Motor neuron (in vitro differentiated cells): ENCODE measurements around the gene CEBPE. TPM values are rescaled to one million over a fixed set of nuclear protein-coding genes. Genes with fewer than 3 reads are reported as not detected.
A peak's percentile ranks its signal among the peaks of the same experiment; 100 is the strongest.

Experiments
- ATAC-seq, 8 experiments: fragments of 200-7000 bp; cut with Tn5 transposase; replicated peaks in 6 of 8; 2 replicates each; pipeline ENCODE4 v1.8.0; 2021; ENCODE audit warnings: mild to moderate bottlenecking in 8 of 8, moderate library complexity in 8 of 8
- H3K27ac ChIP-seq, 2 donors: fragments of 250-450 bp; sonication (Bioruptor Pico); 2 replicates each; pipeline ENCODE4 v1.9.0; 2021; ENCODE audit warnings: antibody characterized with exemption in 2 of 2, mild to moderate bottlenecking in 2 of 2, moderate library complexity in 1 of 2
- H3K4me1 ChIP-seq, 2 donors: fragments of 250-450 bp; sonication (Bioruptor Pico); replicated peaks in 1 of 2; 2 replicates each; pipeline ENCODE4 v1.6.1; 2021; ENCODE audit warnings: antibody characterized with exemption in 2 of 2, mild to moderate bottlenecking in 2 of 2, moderate library complexity in 1 of 2
- H3K4me3 ChIP-seq, 5 donors: fragments of 250-450 bp; sonication (Bioruptor Pico); 2 replicates each; pipeline ENCODE4 v1.9.0; 2021; ENCODE audit warnings: antibody characterized with exemption in 5 of 5, mild to moderate bottlenecking in 5 of 5, moderate library complexity in 4 of 5
- WGBS, 10 experiments: fragments of 450-650 bp; shearing (Covaris generic); methylation state at CpG; one replicate each; pipeline ENCODE4 v1.0.0; 2022; 5-methylcytosine and 5-hydroxymethylcytosine counted together
- in situ Hi-C, 9 experiments: fragments of 400-800 bp; cut with MboI; loops; one replicate each; pipeline ENCODE4 v1.15.0; 2021; ENCODE audit warnings: low sequenced_read_pairs in 9 of 9, low pct_unique_long_range_greater_than_20kb in 2 of 9; ENCODE audit not compliant: unreplicated experiment in 9 of 9
- total RNA-seq, 8 experiments: library from RNA; unstranded; fragments of 300-600 nt; gene quantifications; 2 replicates each; pipeline versions ENCODE4 v1.2.3 to v1.2.4, GENCODE V29; 2022

The CEBPE gene
- total RNA-seq, 8 experiments from 2014 or later, result 0.52 to 1.6 TPM; not detected in 6

GRCh38 chr14:23093104-23093503 lies 26.0 kb downstream of the CEBPE start:
- in situ Hi-C loops, result no loop called here
- H3K27ac ChIP-seq, result no peak overlapping the region
- no peak for ATAC-seq
- no peak overlapping the region for H3K4me3 ChIP-seq
- 62 to 100% (median 95%) methylated on average over 1 to 2 of the region's 2 CpGs; no CpG with 5 or more reads in 2 of the 10 experiments for WGBS, 10 experiments
- peaks cover 10 to 13% of the 10 kb centered on the region in 2 donors for H3K4me1 ChIP-seq

GRCh38 chr14:23091294-23092225 lies 27.5 kb downstream of the CEBPE start:
- Histone ChIP-seq H3K4me1 (peaks cover 9 to 10% of the 10 kb centered on the region in 2 donors), H3K4me3 (no peak overlapping the region), H3K27ac (no peak overlapping the region)
- no peak for ATAC-seq
- in situ Hi-C loops, result no loop called here
- 60 to 100% (median 94%) methylated on average over 1 to 12 of the region's 12 CpGs; no CpG with 5 or more reads in 1 of the 10 experiments for WGBS, 10 experiments

GRCh38 chr14:23090254-23090636 lies 28.8 kb downstream of the CEBPE start:
- ATAC-seq, result no peak
- H3K27ac ChIP-seq, result no peak overlapping the region
- 61 to 100% (median 90%) methylated on average over 1 to 4 of the region's 4 CpGs; no CpG with 5 or more reads in 3 of the 10 experiments for WGBS, 10 experiments
- in situ Hi-C loops, result no loop called here
- H3K4me1 ChIP-seq, result peaks cover 7 to 9% of the 10 kb centered on the region in 2 donors
- H3K4me3 ChIP-seq, result no peak overlapping the region

DNA sequence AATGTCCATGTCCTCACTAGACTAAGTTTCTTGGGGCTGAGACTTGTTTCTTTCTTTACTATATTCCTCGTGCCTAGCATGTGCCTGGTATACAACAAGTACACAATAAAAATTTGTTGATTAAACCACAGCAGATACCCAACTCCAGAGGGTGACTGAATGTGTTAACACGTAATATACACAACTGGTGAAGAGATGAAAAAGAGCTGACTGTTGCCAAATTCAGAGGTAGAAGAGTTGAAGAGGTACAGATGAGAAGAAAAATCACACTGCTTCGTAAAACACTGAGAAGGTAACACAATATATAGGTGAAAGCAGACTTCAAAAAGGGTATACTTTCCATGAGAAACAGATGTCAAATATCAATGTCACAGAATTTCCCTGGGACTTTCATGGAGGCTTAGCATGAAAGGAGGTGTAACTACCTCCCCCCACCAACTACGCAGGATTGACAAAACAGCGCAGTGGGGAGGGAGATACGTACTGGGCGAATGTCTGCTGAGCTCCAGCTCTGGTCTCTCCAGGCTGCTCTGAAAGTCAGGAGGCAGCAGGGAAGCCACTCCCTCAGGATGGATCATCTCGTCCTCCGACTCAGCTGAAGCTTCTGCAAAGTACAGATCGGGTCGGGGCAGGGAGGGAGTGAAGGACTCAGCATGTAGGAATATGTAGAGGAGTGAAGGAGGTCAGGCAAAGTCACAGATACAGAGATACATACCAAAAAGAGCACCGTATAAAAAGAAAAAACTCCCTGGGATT lies 29.4 kb downstream of the CEBPE start:
- in situ Hi-C loops, result no loop called here
- H3K4me3 ChIP-seq, result no peak overlapping the region
- 54 to 98% (median 92%) methylated on average over 3 to 12 of the region's 12 CpGs for WGBS, 10 experiments
- peaks cover 7 to 9% of the 10 kb centered on the region in 2 donors for H3K4me1 ChIP-seq
- no peak overlapping the region for H3K27ac ChIP-seq
- peak in 1 of 8 experiments; percentile 3 for ATAC-seq

GRCh38 chr14:23086565-23086964 lies 32.5 kb downstream of the CEBPE start:
- WGBS, 10 experiments, result 86 to 100% (median 100%) methylated on average over 1 of the region's 1 CpG; no CpG with 5 or more reads in 6 of the 10 experiments
- Histone ChIP-seq H3K4me1 (no peaks in the 10 kb centered on the region), H3K27ac (no peak overlapping the region), H3K4me3 (no peak overlapping the region)
- in situ Hi-C loops, result no loop called here
- no peak for ATAC-seq

GRCh38 chr14:23085458-23085857 lies 33.6 kb downstream of the CEBPE start:
- in situ Hi-C loops, result no loop called here
- peak in 1 of 8 experiments; percentile 46 for ATAC-seq
- WGBS, 10 experiments, result 36 to 100% (median 89%) methylated on average over 1 to 3 of the region's 3 CpGs; no CpG with 5 or more reads in 1 of the 10 experiments
- no peaks in the 10 kb centered on the region for H3K4me1 ChIP-seq
- no peak overlapping the region for H3K27ac ChIP-seq
- no peak overlapping the region for H3K4me3 ChIP-seq

GRCh38 chr14:23080474-23080873 lies 38.6 kb downstream of the CEBPE start:
- no peak overlapping the region for H3K27ac ChIP-seq
- H3K4me1 ChIP-seq, result no peaks in the 10 kb centered on the region
- in situ Hi-C loops, result no loop called here
- no peak for ATAC-seq
- H3K4me3 ChIP-seq, result no peak overlapping the region
- WGBS, 10 experiments, result 88 to 100% (median 100%) methylated on average over 1 of the region's 1 CpG; no CpG with 5 or more reads in 1 of the 10 experiments

DNA sequence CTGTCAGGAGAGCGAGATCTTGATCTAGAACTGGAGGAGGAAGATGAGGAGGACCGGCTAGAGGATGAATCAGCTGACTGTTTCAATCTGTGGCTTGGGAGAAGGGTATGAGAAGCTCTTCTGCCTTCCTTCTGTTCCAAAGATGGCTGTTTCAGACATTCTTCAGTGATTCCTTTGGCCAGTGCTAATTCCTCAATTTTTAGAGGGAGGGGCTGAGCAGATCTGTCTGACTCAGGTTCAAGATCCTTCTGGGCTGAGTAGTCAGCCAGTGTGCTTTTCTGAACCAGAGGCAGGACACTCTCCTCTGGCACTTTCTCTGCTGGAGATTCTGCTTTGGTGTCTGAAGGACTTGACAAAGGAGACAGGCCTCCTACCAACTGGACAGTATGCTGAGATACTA lies 39.3 kb downstream of the CEBPE start:
- Histone ChIP-seq H3K27ac (no peak overlapping the region), H3K4me3 (no peak overlapping the region), H3K4me1 (no peaks in the 10 kb centered on the region)
- in situ Hi-C loops, result no loop called here
- no peak for ATAC-seq
- 20 to 100% (median 73%) methylated on average over 1 to 2 of the region's 2 CpGs; no CpG with 5 or more reads in 5 of the 10 experiments for WGBS, 10 experiments

GRCh38 chr14:23078692-23079116 lies 40.4 kb downstream of the CEBPE start:
- no peak overlapping the region for H3K27ac ChIP-seq
- WGBS, 10 experiments, result 0 to 88% (median 56%) methylated on average over 1 of the region's 2 CpGs; no CpG with 5 or more reads in 6 of the 10 experiments
- in situ Hi-C loops, result no loop called here

GRCh38 chr14:23077962-23078361 lies 41.1 kb downstream of the CEBPE start:
- in situ Hi-C loops, result no loop called here
- Histone ChIP-seq H3K4me1 (no peaks in the 10 kb centered on the region), H3K4me3 (no peak overlapping the region), H3K27ac (no peak overlapping the region)
- WGBS, 10 experiments, result 57 to 100% (median 82%) methylated on average over 2 to 5 of the region's 5 CpGs; no CpG with 5 or more reads in 3 of the 10 experiments
- ATAC-seq, result no peak

More at GRCh38 chr14:23078692-23079116, 40.4 kb downstream of the CEBPE start:
- peak in 5 of 8 experiments; percentile 18 to 99 (median 47) for ATAC-seq
- H3K4me3 ChIP-seq, result no peak overlapping the region
- H3K4me1 ChIP-seq, result no peaks in the 10 kb centered on the region

DNA sequence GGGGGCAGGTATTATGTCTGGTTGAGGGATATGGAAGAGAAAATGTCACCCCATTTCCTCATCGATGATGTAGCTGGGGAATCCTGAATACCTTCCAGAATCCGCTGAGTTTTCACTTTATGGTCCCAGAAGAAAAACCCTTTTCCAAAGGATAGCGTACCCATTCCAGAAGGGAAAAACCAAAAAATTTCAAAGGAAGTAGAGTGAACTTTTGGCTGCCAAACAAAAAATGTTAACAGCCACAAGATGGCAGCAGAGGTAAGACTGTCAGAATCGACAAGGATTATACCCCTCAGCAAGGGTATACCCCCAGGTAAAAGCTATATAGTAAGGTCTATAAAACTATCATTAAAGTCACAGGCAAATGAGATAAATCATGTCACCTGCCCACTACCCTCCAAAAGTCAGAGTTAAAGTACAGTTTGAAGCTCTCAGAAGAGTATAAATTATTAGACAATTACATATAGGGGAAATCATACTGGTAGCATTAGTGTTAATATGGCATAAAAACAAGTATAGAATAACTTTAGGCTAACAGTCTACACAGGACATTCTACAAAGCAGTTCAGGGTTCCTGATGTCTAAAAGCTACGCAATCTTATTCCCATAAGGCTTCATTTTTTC lies 42.2 kb downstream of the CEBPE start:
- H3K4me3 ChIP-seq, result no peak overlapping the region
- H3K4me1 ChIP-seq, result peaks cover 5 to 7% of the 10 kb centered on the region in 2 donors
- ATAC-seq, result peak in 1 of 8 experiments; percentile 66
- WGBS, 10 experiments, result 42 to 100% (median 62%) methylated on average over 1 to 4 of the region's 5 CpGs
- H3K27ac ChIP-seq, result no peak overlapping the region
- in situ Hi-C loops, result no loop called here

- Histone ChIP-seq H3K4me1 (peaks cover 14 to 15% of the 10 kb centered on the region in 2 donors), H3K27ac (no peak overlapping the region), H3K4me3 (no peak overlapping the region)
- 50 to 100% (median 100%) methylated on average over 1 of the region's 1 CpG; no CpG with 5 or more reads in 1 of the 10 experiments for WGBS, 10 experiments
- in situ Hi-C loops, result loop anchor here in 5 of 9 experiments (25.0 kb wide), 2 partner anchors 113 to 513 kb away; partner anchors contain the start of gene HAUS4 (in 2 of the 5)
- ATAC-seq, result no peak
These were observed 44.1 kb downstream of the CEBPE start for GRCh38 chr14:23074906-23075305.
